Eye (tissue), 1 donor: ENCODE measurements around the gene TNFRSF4.
A peak's percentile ranks its signal among the peaks of the same experiment; 100 is the strongest.

Experiments used
- DNase-seq: peaks from one replicate; pipeline ENCODE4 v3.0.0-alpha.2; 2015

TNFRSF4 gene

GRCh38 chr1:1216770-1217620 lies 3.0 kb upstream of the TNFRSF4 start:
- DNase-seq, result no peak

- DNase-seq, result no peak
Observed at GRCh38 chr1:1215881-1216605, 2.1 kb upstream of the TNFRSF4 start.

- no peak for DNase-seq
Observed at GRCh38 chr1:1215080-1215676, 1.2 kb upstream of the TNFRSF4 start.

- no peak for DNase-seq
Observed at GRCh38 chr1:1212780-1213344, 1.1 kb downstream of the TNFRSF4 start.

GRCh38 chr1:1211541-1212441 lies 2.2 kb downstream of the TNFRSF4 start:
- DNase-seq, result no peak

- no peak for DNase-seq
Observed at GRCh38 chr1:1210726-1211540, 3.0 kb downstream of the TNFRSF4 start.

GRCh38 chr1:1208713-1209433 lies 5.1 kb downstream of the TNFRSF4 start:
- peak; percentile 2 for DNase-seq

- DNase-seq, result no peak
Observed at GRCh38 chr1:1207571-1207892, 6.4 kb downstream of the TNFRSF4 start.

- no peak for DNase-seq
Observed at GRCh38 chr1:1206966-1207531, 6.9 kb downstream of the TNFRSF4 start.

- peak; percentile 34 for DNase-seq
Observed at GRCh38 chr1:1206376-1206965, 7.5 kb downstream of the TNFRSF4 start, which contains the start of gene TNFRSF18. Gene TNFRSF18, minus strand, starts transcription at chr1:1206592. Its CDS starts 21 bp downstream, at chr1:1206571.

- no peak for DNase-seq
Observed at GRCh38 chr1:1205769-1206375, 8.1 kb downstream of the TNFRSF4 start.

GRCh38 chr1:1204998-1205768 lies 8.8 kb downstream of the TNFRSF4 start:
- no peak for DNase-seq

- no peak for DNase-seq
Observed at GRCh38 chr1:1204425-1204920, 9.5 kb downstream of the TNFRSF4 start.

- no peak for DNase-seq
Observed at GRCh38 chr1:1203561-1204424, 10.2 kb downstream of the TNFRSF4 start.

GRCh38 chr1:1202831-1203560 lies 11.0 kb downstream of the TNFRSF4 start:
- DNase-seq, result no peak
